NCI-H2029 treated with DMSO at 0.1 percent for 48 hours (cell line): ENCODE data around the gene CCL14.
"Not testable (repeated sequence)": the region's sequence is repeated elsewhere in the genome, so short reads cannot be mapped to it uniquely, and the experiment has no call there.

ENCODE experiments used
- DNase-seq: peaks from one replicate; lab custom pipeline; 2025; lab: John Stamatoyannopoulos, UW

CCL14 gene

GRCh38 chr17:35942588-35943186 is 43.8 kb downstream of the CCL14 start:
- no peak for DNase-seq

DNA sequence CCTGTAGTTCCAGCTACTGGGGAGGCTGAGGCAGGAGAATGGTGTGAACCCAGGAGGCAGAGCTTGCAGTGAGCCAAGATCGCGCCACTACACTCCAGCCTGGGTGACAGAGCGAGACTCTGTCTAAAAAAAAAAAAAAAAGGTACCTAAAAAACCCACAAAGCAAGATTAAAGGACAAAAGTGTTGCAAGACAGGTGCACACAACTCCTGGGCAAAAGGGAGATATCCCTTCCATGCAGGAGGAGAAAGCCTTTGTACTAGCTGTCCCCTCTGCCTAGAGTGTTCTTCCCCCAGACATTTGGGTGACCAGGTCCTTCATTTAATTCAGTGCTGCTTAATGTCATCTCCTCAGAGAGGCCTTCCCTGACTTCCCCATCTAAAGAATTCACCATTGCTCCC is 48.0 kb downstream of the CCL14 start:
- not testable (repeated sequence) for DNase-seq

GRCh38 chr17:35936063-35936462 is 50.5 kb downstream of the CCL14 start:
- no peak for DNase-seq

- no peak for DNase-seq
Measured at GRCh38 chr17:35934760-35935159, 51.8 kb downstream of the CCL14 start.
